NCI-H226 (cell line): ENCODE data around the gene HEBP1.

Source experiments
- DNase-seq: peaks from one replicate; pipeline ENCODE4 v3.0.0-alpha.2; 2015

HEBP1 gene

GRCh38 chr12:13023811-13024530 is 23.9 kb upstream of the HEBP1 start:
- DNase-seq = no peak

GRCh38 chr12:13022851-13023271 is 22.8 kb upstream of the HEBP1 start:
- DNase-seq = no peak

GRCh38 chr12:13011098-13011497 is 11.0 kb upstream of the HEBP1 start:
- DNase-seq = no peak

GRCh38 chr12:13008741-13009380 is 8.8 kb upstream of the HEBP1 start:
- DNase-seq = no peak

GRCh38 chr12:13007496-13008233 is 7.6 kb upstream of the HEBP1 start:
- no peak for DNase-seq

GRCh38 chr12:13005649-13006048 is 5.6 kb upstream of the HEBP1 start:
- no peak for DNase-seq

- no peak for DNase-seq
These were observed 4.9 kb upstream of the HEBP1 start for GRCh38 chr12:13004986-13005385.

- DNase-seq = no peak
These were observed 4.3 kb upstream of the HEBP1 start for GRCh38 chr12:13004361-13004760.

GRCh38 chr12:13002301-13003097 is 2.4 kb upstream of the HEBP1 start:
- DNase-seq = no peak

GRCh38 chr12:13001775-13002040 is 1.6 kb upstream of the HEBP1 start:
- no peak for DNase-seq

GRCh38 chr12:13000925-13001774 is 1.1 kb upstream of the HEBP1 start:
- DNase-seq = peak; percentile 33

- no peak for DNase-seq
These were observed 505 bp upstream of the HEBP1 start for GRCh38 chr12:13000616-13000924.

GRCh38 chr12:12999271-12999958 is 650 bp downstream of the HEBP1 start:
- DNase-seq = no peak

GRCh38 chr12:12998248-12998647 is 1.8 kb downstream of the HEBP1 start:
- DNase-seq = no peak

GRCh38 chr12:12997734-12998133 is 2.3 kb downstream of the HEBP1 start:
- DNase-seq = no peak

GRCh38 chr12:12997156-12997555 is 2.9 kb downstream of the HEBP1 start:
- DNase-seq = no peak

GRCh38 chr12:12996209-12996608 is 3.9 kb downstream of the HEBP1 start:
- no peak for DNase-seq

- no peak for DNase-seq
These were observed 5.0 kb downstream of the HEBP1 start for GRCh38 chr12:12995088-12995487.

- no peak for DNase-seq
These were observed 6.7 kb downstream of the HEBP1 start for GRCh38 chr12:12993367-12993766.

GRCh38 chr12:12992418-12993130 is 7.5 kb downstream of the HEBP1 start:
- peak; percentile 82 for DNase-seq
